ENCODE data around the gene PNPLA7.

- TF ChIP-seq EP300 (IDR thresholded peaks at IDR 0.05) (no peak), CTCF (IDR thresholded peaks at IDR 0.05) (no peak), POLR2A (IDR thresholded peaks at IDR 0.05) (no peak)
Observed at GRCh38 chr9:137429974-137430722, 120.1 kb downstream of the PNPLA7 start.
